Activated CD8-positive, alpha-beta memory T cell treated with anti-CD3 and anti-CD28 coated beads, Interleukin-2, amount 10 ng/mL, durations not matched to agents 7 days and 5 days (primary cell): ENCODE results near the gene SPRED2. TPM values are rescaled to one million over a fixed set of nuclear protein-coding genes. Genes with fewer than 3 reads are reported as not detected.

ENCODE experiments used
- ATAC-seq: fragments of 150-1000 bp; cut with Tn5 transposase; one replicate; pipeline ENCODE4 v1.10.0; 2021; ENCODE audit warnings: moderate library complexity
- CTCF ChIA-PET: fragments of 350-600 bp; sonication (Branson Sonifier 250); formaldehyde crosslinking; loops from one replicate; lab custom pipeline; 2021; ENCODE audit warnings: antibody characterized with exemption; lab: Charles Lee
- DNase-seq: peaks from one replicate; pipeline ENCODE4 v3.0.0-alpha.2; 2020
- H3K27ac Mint-ChIP-seq: one replicate; pipeline ENCODE4 v1.8.0; 2021; ENCODE audit warnings: mild to moderate bottlenecking, mixed read lengths
- H3K27me3 Mint-ChIP-seq: one replicate; pipeline ENCODE4 v1.8.0; 2021; ENCODE audit warnings: mixed read lengths
- H3K36me3 Mint-ChIP-seq: one replicate; pipeline ENCODE4 v1.8.0; 2021; ENCODE audit warnings: mild to moderate bottlenecking, mixed read lengths
- H3K4me1 Mint-ChIP-seq: one replicate; pipeline ENCODE4 v1.8.0; 2021; ENCODE audit warnings: mixed read lengths
- H3K4me3 Mint-ChIP-seq: one replicate; pipeline ENCODE4 v1.8.0; 2021; ENCODE audit warnings: mild to moderate bottlenecking, moderate library complexity, mixed read lengths
- H3K9me3 Mint-ChIP-seq: one replicate; pipeline ENCODE4 v1.8.0; 2022; ENCODE audit warnings: low read depth, mixed read lengths
- total RNA-seq, 2 experiments: library from RNA; stranded (reverse); gene quantifications; one replicate each; pipeline ENCODE4 v1.2.3, GENCODE V29; 2021

SPRED2 gene
- total RNA-seq, 2 experiments from 2014 or later = 3.2 to 3.5 TPM

GRCh38 chr2:65287364-65287763, 145.0 kb downstream of the SPRED2 start:
- H3K27ac Mint-ChIP-seq = no peak overlapping the region
- peaks cover 33% of the 10 kb centered on the region for H3K27me3 Mint-ChIP-seq
- H3K4me3 Mint-ChIP-seq = no peak overlapping the region
- no peaks in the 10 kb centered on the region for H3K4me1 Mint-ChIP-seq
- H3K36me3 Mint-ChIP-seq = no peaks in the 10 kb centered on the region
- ATAC-seq = no peak
- no peaks in the 10 kb centered on the region for H3K9me3 Mint-ChIP-seq
- DNase-seq = no peak
- CTCF ChIA-PET = no interaction called here

- no peaks in the 10 kb centered on the region for H3K36me3 Mint-ChIP-seq
- CTCF ChIA-PET = interaction anchor here (1.2 to 1.4 kb wide), 2 partner anchors 11 to 38 kb away, joined by 3 to 4 read pairs; no protein-coding TSS in a partner anchor
- H3K9me3 Mint-ChIP-seq = no peaks in the 10 kb centered on the region
- ATAC-seq (no peak), DNase-seq (peak; percentile 25)
- H3K4me1 Mint-ChIP-seq = peaks cover 13% of the 10 kb centered on the region
- H3K27me3 Mint-ChIP-seq = peaks cover 17% of the 10 kb centered on the region
- H3K27ac Mint-ChIP-seq = no peak overlapping the region
- no peak overlapping the region for H3K4me3 Mint-ChIP-seq
These were observed 149.8 kb downstream of the SPRED2 start for GRCh38 chr2:65282477-65283053.

- Mint-ChIP-seq H3K36me3 (no peaks in the 10 kb centered on the region), H3K4me3 (no peak overlapping the region), H3K27ac (no peak overlapping the region), H3K4me1 (peaks cover 13% of the 10 kb centered on the region), H3K27me3 (peaks cover 11% of the 10 kb centered on the region), H3K9me3 (no peaks in the 10 kb centered on the region)
- CTCF ChIA-PET = interaction anchor here (1.4 kb wide), 1 partner anchor 38 kb away, joined by 3 read pairs; no protein-coding TSS in a partner anchor
- DNase-seq (no peak), ATAC-seq (no peak)
These were observed 150.6 kb downstream of the SPRED2 start for GRCh38 chr2:65281627-65282351.

GRCh38 chr2:65279756-65280155, 152.6 kb downstream of the SPRED2 start:
- no peaks in the 10 kb centered on the region for H3K9me3 Mint-ChIP-seq
- peaks cover 6% of the 10 kb centered on the region for H3K27me3 Mint-ChIP-seq
- peaks cover 13% of the 10 kb centered on the region for H3K4me1 Mint-ChIP-seq
- no peak overlapping the region for H3K4me3 Mint-ChIP-seq
- H3K27ac Mint-ChIP-seq = no peak overlapping the region
- CTCF ChIA-PET = no interaction called here
- DNase-seq (no peak), ATAC-seq (no peak)
- H3K36me3 Mint-ChIP-seq = no peaks in the 10 kb centered on the region

- H3K27me3 Mint-ChIP-seq = peaks cover 6% of the 10 kb centered on the region
- no peak overlapping the region for H3K27ac Mint-ChIP-seq
- CTCF ChIA-PET = interaction anchor here (1.0 to 1.3 kb wide), 2 partner anchors 13 to 23 kb away, joined by 3 to 4 read pairs; no protein-coding TSS in a partner anchor
- no peaks in the 10 kb centered on the region for H3K9me3 Mint-ChIP-seq
- ATAC-seq = no peak
- H3K4me1 Mint-ChIP-seq = peaks cover 13% of the 10 kb centered on the region
- no peak overlapping the region for H3K4me3 Mint-ChIP-seq
- DNase-seq = no peak
- H3K36me3 Mint-ChIP-seq = peaks cover 3% of the 10 kb centered on the region
These were observed 153.8 kb downstream of the SPRED2 start for GRCh38 chr2:65278531-65278981.

GRCh38 chr2:65277791-65278483, 154.5 kb downstream of the SPRED2 start:
- Mint-ChIP-seq H3K27me3 (peaks cover 2% of the 10 kb centered on the region), H3K4me1 (peaks cover 13% of the 10 kb centered on the region), H3K27ac (no peak overlapping the region), H3K9me3 (no peaks in the 10 kb centered on the region), H3K36me3 (peaks cover 8% of the 10 kb centered on the region), H3K4me3 (no peak overlapping the region)
- CTCF ChIA-PET = interaction anchor here (1.0 to 1.3 kb wide), 2 partner anchors 12 to 23 kb away, joined by 3 to 4 read pairs; no protein-coding TSS in a partner anchor
- peak; percentile 29 for ATAC-seq
- no peak for DNase-seq

- CTCF ChIA-PET = no interaction called here
- Mint-ChIP-seq H3K27ac (no peak overlapping the region), H3K27me3 (no peaks in the 10 kb centered on the region), H3K36me3 (peaks cover 16% of the 10 kb centered on the region), H3K9me3 (no peaks in the 10 kb centered on the region), H3K4me3 (no peak overlapping the region), H3K4me1 (peaks cover 13% of the 10 kb centered on the region)
- DNase-seq (no peak), ATAC-seq (no peak)
These were observed 155.3 kb downstream of the SPRED2 start for GRCh38 chr2:65277118-65277517.

- Mint-ChIP-seq H3K4me1 (peaks cover 13% of the 10 kb centered on the region), H3K36me3 (peaks cover 19% of the 10 kb centered on the region), H3K27me3 (no peaks in the 10 kb centered on the region), H3K9me3 (no peaks in the 10 kb centered on the region), H3K27ac (no peak overlapping the region), H3K4me3 (no peak overlapping the region)
- ATAC-seq (no peak), DNase-seq (no peak)
- CTCF ChIA-PET = interaction anchor here (1.0 kb wide), 1 partner anchor 11 kb away, joined by 4 read pairs; no protein-coding TSS in a partner anchor
These were observed 155.8 kb downstream of the SPRED2 start for GRCh38 chr2:65276609-65277008.

GRCh38 chr2:65275141-65275915, 157.1 kb downstream of the SPRED2 start:
- H3K4me3 Mint-ChIP-seq = no peak overlapping the region
- H3K4me1 Mint-ChIP-seq = peaks cover 13% of the 10 kb centered on the region
- H3K36me3 Mint-ChIP-seq = peaks cover 23% of the 10 kb centered on the region
- CTCF ChIA-PET = interaction anchor here (1.0 kb wide), 1 partner anchor 10 kb away, joined by 4 read pairs; no protein-coding TSS in a partner anchor
- ATAC-seq = no peak
- H3K27ac Mint-ChIP-seq = no peak overlapping the region
- H3K27me3 Mint-ChIP-seq = no peaks in the 10 kb centered on the region
- no peaks in the 10 kb centered on the region for H3K9me3 Mint-ChIP-seq
- DNase-seq = no peak

GRCh38 chr2:65273344-65273743, 159.1 kb downstream of the SPRED2 start:
- CTCF ChIA-PET = no interaction called here
- peaks cover 7% of the 10 kb centered on the region for H3K4me1 Mint-ChIP-seq
- H3K9me3 Mint-ChIP-seq = no peaks in the 10 kb centered on the region

GRCh38 chr2:65268957-65269356, 163.4 kb downstream of the SPRED2 start:
- CTCF ChIA-PET = no interaction called here
- no peak overlapping the region for H3K4me3 Mint-ChIP-seq
- ATAC-seq = no peak
- peaks cover 62% of the 10 kb centered on the region for H3K36me3 Mint-ChIP-seq
- no peak for DNase-seq
- H3K27ac Mint-ChIP-seq = no peak overlapping the region
- no peaks in the 10 kb centered on the region for H3K4me1 Mint-ChIP-seq
- no peaks in the 10 kb centered on the region for H3K27me3 Mint-ChIP-seq
- H3K9me3 Mint-ChIP-seq = no peaks in the 10 kb centered on the region

More at GRCh38 chr2:65273344-65273743, 159.1 kb downstream of the SPRED2 start:
- peaks cover 35% of the 10 kb centered on the region for H3K36me3 Mint-ChIP-seq
- H3K27me3 Mint-ChIP-seq = no peaks in the 10 kb centered on the region
- H3K27ac Mint-ChIP-seq = no peak overlapping the region
- DNase-seq (no peak), ATAC-seq (no peak)
- H3K4me3 Mint-ChIP-seq = no peak overlapping the region

- no peak overlapping the region for H3K4me3 Mint-ChIP-seq
- peaks cover 52% of the 10 kb centered on the region for H3K36me3 Mint-ChIP-seq
- CTCF ChIA-PET = no interaction called here
- H3K27ac Mint-ChIP-seq = peak overlapping the region; percentile 42
- H3K27me3 Mint-ChIP-seq = no peaks in the 10 kb centered on the region
- DNase-seq (no peak), ATAC-seq (no peak)
- H3K4me1 Mint-ChIP-seq = no peaks in the 10 kb centered on the region
- H3K9me3 Mint-ChIP-seq = no peaks in the 10 kb centered on the region
These were observed 165.4 kb downstream of the SPRED2 start for GRCh38 chr2:65267008-65267407.

GRCh38 chr2:65265671-65266045, 166.7 kb downstream of the SPRED2 start:
- CTCF ChIA-PET = interaction anchor here (0.7 to 2.1 kb wide), 5 partner anchors 10 to 308 kb away, joined by 3 to 7 read pairs (median 3); no protein-coding TSS in a partner anchor
- no peak for ATAC-seq
- H3K36me3 Mint-ChIP-seq = peaks cover 56% of the 10 kb centered on the region

More at GRCh38 chr2:65265671-65266045, 166.7 kb downstream of the SPRED2 start:
- Mint-ChIP-seq H3K9me3 (no peaks in the 10 kb centered on the region), H3K27me3 (no peaks in the 10 kb centered on the region), H3K4me1 (no peaks in the 10 kb centered on the region), H3K4me3 (no peak overlapping the region), H3K27ac (no peak overlapping the region)
- no peak for DNase-seq
